ENCODE data around the gene LFNG. TPM values are rescaled to one million over a fixed set of nuclear protein-coding genes. Genes with fewer than 3 reads are reported as not detected.
"Not testable (repeated sequence)": the region's sequence is repeated elsewhere in the genome, so short reads cannot be mapped to it uniquely, and the experiment has no call there.

The LFNG gene
- total RNA-seq, 1 experiment from 2014 or later = 16.7 TPM

GRCh38 chr7:2533566-2533965, 14.0 kb downstream of the LFNG start:
- in situ Hi-C loops (cut with HindIII; ENCODE audit: low pct_unique_long_range_greater_than_20kb, low sequenced_read_pairs) = not testable (repeated sequence)

GRCh38 chr7:2534214-2534613, 14.6 kb downstream of the LFNG start:
- in situ Hi-C loops (cut with HindIII; ENCODE audit: low pct_unique_long_range_greater_than_20kb, low sequenced_read_pairs); DNase-seq (ENCODE audit: low read depth): not testable (repeated sequence)

More at GRCh38 chr7:2533566-2533965, 14.0 kb downstream of the LFNG start:
- DNase-seq (ENCODE audit: low read depth) = not testable (repeated sequence)

DNA sequence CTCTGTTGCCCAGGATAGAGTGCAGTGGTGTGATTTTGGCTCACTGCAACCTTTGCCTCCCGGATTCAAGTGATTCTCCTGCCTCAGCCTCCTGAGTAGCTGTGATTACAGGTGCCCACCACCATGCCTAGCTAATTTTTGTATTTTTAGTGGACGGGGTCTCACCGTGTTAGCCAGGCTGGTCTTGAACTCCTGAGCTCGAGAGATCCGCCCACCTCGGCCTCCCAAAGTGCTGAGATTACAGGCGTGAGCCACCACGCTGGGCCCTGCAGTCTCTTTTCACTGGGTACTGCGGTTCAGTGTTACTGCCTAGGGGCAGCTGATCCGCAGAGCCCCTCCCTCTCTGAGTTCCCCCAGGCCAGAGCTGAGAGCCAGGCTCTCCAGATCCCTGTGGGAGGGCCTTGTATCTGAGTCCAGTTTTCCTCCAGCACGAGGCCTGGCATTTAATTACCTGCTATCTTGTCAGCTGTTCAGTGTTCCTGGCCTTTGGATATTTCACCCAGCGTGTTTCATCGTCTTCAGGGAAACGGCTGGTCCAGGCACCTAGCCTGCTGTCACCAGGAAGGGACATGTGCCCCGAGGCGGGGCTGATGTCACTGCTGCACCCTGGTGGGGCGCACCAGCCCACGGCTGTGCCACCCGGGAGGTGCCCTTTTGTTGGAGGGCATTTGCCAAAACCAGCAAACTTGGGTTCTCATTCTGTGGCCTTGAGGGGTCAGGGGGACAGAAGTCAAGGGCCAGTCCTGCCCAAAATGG, 16.5 kb downstream of the LFNG start:
- in situ Hi-C loops (cut with HindIII; ENCODE audit: low pct_unique_long_range_greater_than_20kb, low sequenced_read_pairs); DNase-seq (ENCODE audit: low read depth): not testable (repeated sequence)

DNA sequence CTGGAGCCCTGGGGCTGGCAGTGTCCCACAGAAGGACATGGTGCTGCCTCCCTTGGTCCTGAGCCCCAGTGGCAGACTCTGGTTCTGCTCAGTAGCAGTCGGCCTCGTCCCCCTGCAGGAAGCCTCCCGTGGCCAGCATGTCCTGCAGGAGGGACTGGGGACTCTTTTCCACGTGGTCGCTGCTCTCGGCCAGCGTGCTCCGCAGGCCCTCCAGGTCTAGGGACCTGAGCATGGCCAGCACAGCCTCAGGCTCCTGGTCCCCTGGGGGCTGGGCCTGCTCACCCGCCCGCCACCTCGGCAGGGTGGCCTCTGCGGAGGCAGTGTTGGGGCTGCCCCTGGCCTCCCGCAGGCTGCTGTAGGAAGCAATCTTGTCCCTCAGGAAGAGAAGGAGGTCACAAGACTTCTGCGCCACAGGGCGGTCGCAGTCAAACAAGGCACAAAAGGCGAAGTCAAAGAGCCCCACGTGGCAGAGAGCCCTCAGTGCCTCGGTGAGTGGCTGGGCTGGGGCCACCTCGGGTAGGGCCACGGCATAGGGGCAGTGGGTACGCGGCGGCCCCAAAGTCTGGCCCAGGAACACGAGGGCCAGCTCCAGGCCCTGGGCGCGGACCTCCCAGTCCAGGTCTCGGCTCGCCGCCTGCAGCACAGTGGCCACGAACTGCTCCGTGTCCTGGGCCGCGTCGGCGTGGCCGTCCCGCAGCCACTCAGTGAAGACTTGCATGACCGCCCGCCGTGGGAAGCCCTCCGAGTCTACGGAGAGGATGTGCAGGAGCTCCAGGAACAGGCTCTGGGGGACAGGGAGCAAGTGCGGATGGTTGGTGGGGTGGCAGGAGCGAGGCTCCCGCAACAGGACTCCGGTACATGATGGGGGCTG, 18.6 kb downstream of the LFNG start:
- in situ Hi-C loops (cut with HindIII; ENCODE audit: low pct_unique_long_range_greater_than_20kb, low sequenced_read_pairs) = no loop called here
- DNase-seq (ENCODE audit: low read depth) = no peak

GRCh38 chr7:2539031-2539911, 19.7 kb downstream of the LFNG start:
- no peak for DNase-seq (ENCODE audit: low read depth)
- in situ Hi-C loops (cut with HindIII; ENCODE audit: low pct_unique_long_range_greater_than_20kb, low sequenced_read_pairs) = no loop called here

- in situ Hi-C loops (cut with HindIII; ENCODE audit: low pct_unique_long_range_greater_than_20kb, low sequenced_read_pairs) = no loop called here
- no peak for DNase-seq (ENCODE audit: low read depth)
These were observed 20.6 kb downstream of the LFNG start for GRCh38 chr7:2540133-2540532.

DNA sequence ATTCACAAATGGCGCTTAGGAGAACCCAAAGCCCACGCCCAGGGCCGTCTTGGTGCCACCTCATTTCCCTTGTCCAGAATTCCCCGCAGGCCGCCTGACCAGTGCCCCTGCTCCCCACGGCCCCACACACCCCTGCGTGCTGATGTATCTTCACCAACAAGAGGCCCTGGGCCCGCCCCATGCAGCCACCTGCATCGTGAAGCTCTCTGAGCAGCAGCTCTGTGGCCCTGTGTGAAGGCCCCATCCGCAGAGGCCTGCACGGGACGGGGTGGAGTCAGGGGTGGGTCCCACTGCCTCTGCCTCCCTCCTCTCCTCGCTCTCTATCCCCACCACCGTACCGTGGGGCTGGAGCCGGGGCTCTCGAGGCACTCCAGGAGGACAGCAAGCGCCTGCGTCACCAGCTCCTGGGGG, 21.1 kb downstream of the LFNG start:
- in situ Hi-C loops (cut with HindIII; ENCODE audit: low pct_unique_long_range_greater_than_20kb, low sequenced_read_pairs) = no loop called here
- DNase-seq (ENCODE audit: low read depth) = no peak

- no peak for DNase-seq (ENCODE audit: low read depth)
- in situ Hi-C loops (cut with HindIII; ENCODE audit: low pct_unique_long_range_greater_than_20kb, low sequenced_read_pairs) = no loop called here
These were observed 21.9 kb downstream of the LFNG start for GRCh38 chr7:2541291-2542010.

DNA sequence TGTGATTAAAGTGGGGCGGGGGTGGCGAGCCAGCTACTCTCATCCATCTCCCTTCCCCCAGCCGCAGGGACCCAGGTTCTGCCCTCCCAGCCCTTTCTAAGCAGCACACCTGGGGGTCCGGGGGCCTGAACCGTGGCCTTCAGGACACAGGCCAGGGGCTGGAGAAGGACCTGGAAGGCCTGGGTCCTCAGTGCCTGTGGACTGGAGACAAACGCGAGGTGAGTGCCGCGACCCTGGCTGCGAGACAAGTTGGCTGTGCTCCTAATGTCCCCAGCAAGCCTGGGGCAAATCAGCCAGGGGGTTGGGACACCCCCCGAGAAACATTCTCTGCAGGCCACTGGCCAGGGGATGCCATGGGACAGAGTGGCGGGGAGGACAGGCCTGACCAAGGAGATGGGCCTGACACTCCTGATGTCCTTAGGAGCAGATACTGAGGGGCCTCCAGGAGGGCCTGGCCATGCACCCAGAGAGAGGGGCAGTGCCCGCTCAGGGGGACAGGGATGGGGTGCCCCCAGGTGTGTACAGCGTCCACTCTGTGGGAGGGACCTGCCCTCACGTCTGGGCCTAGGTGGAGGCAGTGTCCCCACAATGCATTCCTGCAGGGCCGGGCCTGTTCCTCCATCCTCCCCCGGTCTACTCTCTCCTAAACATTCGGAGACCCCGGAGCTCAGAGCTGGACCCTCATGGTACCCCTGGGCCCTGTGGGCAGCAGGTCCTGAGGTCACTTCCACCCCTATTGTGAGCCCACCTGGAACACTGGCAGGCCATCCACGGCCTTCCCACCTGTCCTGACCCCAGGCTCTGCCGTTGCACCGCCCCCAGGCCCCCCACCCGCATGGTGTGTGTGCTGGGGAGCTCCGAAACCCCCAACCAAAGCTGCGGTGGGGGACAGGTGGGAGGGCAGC, 22.7 kb downstream of the LFNG start:
- in situ Hi-C loops (cut with HindIII; ENCODE audit: low pct_unique_long_range_greater_than_20kb, low sequenced_read_pairs) = no loop called here

DNA sequence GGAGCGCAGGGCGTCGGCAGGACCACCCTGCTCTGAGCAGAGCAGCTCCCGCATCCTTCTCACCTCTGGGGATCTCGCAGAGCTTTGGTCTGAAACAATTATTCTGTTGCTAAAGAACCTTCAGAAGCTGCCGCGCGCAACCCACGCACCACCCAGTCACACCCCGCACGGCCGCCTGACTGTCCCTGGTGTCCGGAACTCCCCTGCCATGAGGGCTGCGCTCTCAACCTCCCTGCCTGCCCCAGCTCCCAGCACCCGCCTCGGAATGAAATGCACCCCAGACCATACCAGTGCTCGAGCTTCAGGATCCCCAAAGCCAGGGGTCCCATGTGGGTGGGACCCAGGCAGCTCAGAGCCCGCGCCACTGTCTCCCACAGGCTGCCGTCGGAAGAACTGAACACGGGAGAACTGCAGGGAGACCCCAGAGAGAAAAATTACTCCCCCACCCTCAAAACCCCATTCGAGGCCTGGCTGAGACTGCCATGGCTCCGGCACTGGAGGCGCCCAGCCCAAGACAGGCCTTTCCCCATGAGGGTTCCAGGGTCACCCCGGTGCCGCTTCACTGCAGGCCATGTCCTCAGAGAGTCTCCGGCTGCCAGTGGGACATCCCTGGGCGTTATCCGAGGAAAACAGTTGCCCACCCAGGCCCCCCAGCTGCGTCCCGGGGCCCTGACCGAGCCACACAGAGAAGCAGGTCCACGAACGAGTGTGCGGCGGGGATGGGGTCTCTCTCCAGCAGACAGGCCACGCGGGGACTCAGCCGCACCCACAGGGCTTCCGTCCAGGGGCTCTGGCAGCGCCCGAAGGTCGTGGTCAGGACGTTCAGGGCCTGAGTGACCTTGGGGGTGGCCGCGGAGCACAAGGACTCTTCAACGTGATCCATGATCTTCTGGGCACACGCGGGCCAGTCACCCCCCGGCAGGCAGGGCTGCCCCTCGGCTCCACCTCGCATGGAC, 23.6 kb downstream of the LFNG start:
- no peak for DNase-seq (ENCODE audit: low read depth)
- in situ Hi-C loops (cut with HindIII; ENCODE audit: low pct_unique_long_range_greater_than_20kb, low sequenced_read_pairs) = no loop called here

More for the DNA sequence above, 22.7 kb downstream of the LFNG start:
- DNase-seq (ENCODE audit: low read depth) = no peak

- DNase-seq (ENCODE audit: low read depth) = no peak
- in situ Hi-C loops (cut with HindIII; ENCODE audit: low pct_unique_long_range_greater_than_20kb, low sequenced_read_pairs) = no loop called here
These were observed 25.1 kb downstream of the LFNG start for GRCh38 chr7:2544541-2545188.

GRCh38 chr7:2545746-2546425, 26.3 kb downstream of the LFNG start:
- DNase-seq (ENCODE audit: low read depth) = no peak

GRCh38 chr7:2546776-2547586, 27.4 kb downstream of the LFNG start:
- in situ Hi-C loops (cut with HindIII; ENCODE audit: low pct_unique_long_range_greater_than_20kb, low sequenced_read_pairs) = no loop called here
- DNase-seq (ENCODE audit: low read depth) = no peak

More at GRCh38 chr7:2545746-2546425, 26.3 kb downstream of the LFNG start:
- in situ Hi-C loops (cut with HindIII; ENCODE audit: low pct_unique_long_range_greater_than_20kb, low sequenced_read_pairs) = no loop called here

GRCh38 chr7:2551418-2551817, 31.8 kb downstream of the LFNG start:
- no peak for DNase-seq (ENCODE audit: low read depth)
- in situ Hi-C loops (cut with HindIII; ENCODE audit: low pct_unique_long_range_greater_than_20kb, low sequenced_read_pairs) = no loop called here
